Measurements from ENCODE around the gene FOXP1.

Gene FOXP1

GRCh38 chr3:71345429-71346040, 238.0 kb downstream of the FOXP1 start:
- no peak for TF ChIP-seq CTCF (IDR thresholded peaks at IDR 0.05; ENCODE audit: low read depth, low read length)

GRCh38 chr3:71341721-71342120, 241.8 kb downstream of the FOXP1 start:
- no peak for TF ChIP-seq CTCF (IDR thresholded peaks at IDR 0.05; ENCODE audit: low read depth, low read length)

More at GRCh38 chr3:71345429-71346040, 238.0 kb downstream of the FOXP1 start:
- H3K4me3 ChIP-seq (ENCODE audit: low read depth, low read length), result no peak overlapping the region

GRCh38 chr3:71339049-71339448, 244.5 kb downstream of the FOXP1 start:
- TF ChIP-seq CTCF (IDR thresholded peaks at IDR 0.05; ENCODE audit: low read depth, low read length), result no peak
- H3K4me3 ChIP-seq (ENCODE audit: low read depth, low read length), result no peak overlapping the region

More at GRCh38 chr3:71341721-71342120, 241.8 kb downstream of the FOXP1 start:
- no peak overlapping the region for H3K4me3 ChIP-seq (ENCODE audit: low read depth, low read length)

- H3K4me3 ChIP-seq (ENCODE audit: low read depth, low read length), result no peak overlapping the region
- no peak for TF ChIP-seq CTCF (IDR thresholded peaks at IDR 0.05; ENCODE audit: low read depth, low read length)
Observed at GRCh38 chr3:71332813-71333212, 250.7 kb downstream of the FOXP1 start.

- TF ChIP-seq CTCF (IDR thresholded peaks at IDR 0.05; ENCODE audit: low read depth, low read length), result no peak
- H3K4me3 ChIP-seq (ENCODE audit: low read depth, low read length), result no peak overlapping the region
Observed at GRCh38 chr3:71330909-71331308, 252.6 kb downstream of the FOXP1 start.

- no peak overlapping the region for H3K4me3 ChIP-seq (ENCODE audit: low read depth, low read length)
- no peak for TF ChIP-seq CTCF (IDR thresholded peaks at IDR 0.05; ENCODE audit: low read depth, low read length)
Observed at GRCh38 chr3:71330505-71330904, 253.0 kb downstream of the FOXP1 start.

- TF ChIP-seq CTCF (IDR thresholded peaks at IDR 0.05; ENCODE audit: low read depth, low read length), result no peak
- no peak overlapping the region for H3K4me3 ChIP-seq (ENCODE audit: low read depth, low read length)
Observed at GRCh38 chr3:71329817-71330216, 253.7 kb downstream of the FOXP1 start.

Data from WI38 (cell line).